K562 (cell line): ENCODE data around the gene PLAC1. TPM values are rescaled to one million over a fixed set of nuclear protein-coding genes. Genes with fewer than 3 reads are reported as not detected.

Experiments used
- ELF1 ChIP-seq: fragments of 200-800 bp; sonication (Bioruptor generic); IDR thresholded peaks from 2 replicates; pipeline ENCODE4 v1.6.1; 2016; ENCODE audit warnings: missing genetic modification characterization, missing compliant biosample characterization
- MBD1 ChIP-seq: fragments of 250-450 bp; sonication (Bioruptor Pico); IDR thresholded peaks from 2 replicates; pipeline ENCODE4 v1.8.0; 2022; ENCODE audit warnings: inconsistent platforms
- TOE1 ChIP-seq, 2 experiments: fragments of 450-650 bp in 1 of 2; sonication (generic) in 1 of 2; formaldehyde crosslinking in 1 of 2; IDR thresholded peaks; 2 replicates each; pipeline versions ENCODE4 v1.7.1 to v1.8.0; 2016 to 2022; ENCODE audit warnings: borderline replicate concordance in 2 of 2, mild to moderate bottlenecking in 2 of 2, antibody characterized with exemption in 1 of 2, inconsistent platforms in 1 of 2, low read depth in 1 of 2, missing genetic modification reagents in 1 of 2, moderate library complexity in 1 of 2
- XRCC3 ChIP-seq: fragments of 450-650 bp; IDR thresholded peaks from 2 replicates; pipeline ENCODE4 v1.6.1; 2017; ENCODE audit warnings: mild to moderate bottlenecking, moderate library complexity
- ZC3H11A ChIP-seq: IDR thresholded peaks from 2 replicates; pipeline ENCODE4 v1.6.1; 2012; ENCODE audit warnings: low read depth, low read length, improper control_type of control experiment
- ZNF75A ChIP-seq: fragments of 450-650 bp; formaldehyde crosslinking; IDR thresholded peaks from 2 replicates; pipeline ENCODE4 v1.4.0; 2020; ENCODE audit warnings: mild to moderate bottlenecking
- ZNF778 ChIP-seq: fragments of 450-650 bp; formaldehyde crosslinking; IDR thresholded peaks from 2 replicates; pipeline ENCODE4 v1.4.0; 2020; ENCODE audit warnings: mild to moderate bottlenecking, moderate library complexity
- polyA plus RNA-seq, 8 experiments: library from polyadenylated mRNA; depleted of rRNA in 4 of 8; stranded (reverse) in 5 of 8; unstranded in 3 of 8; fragments of >200 nt; fragmentation: Nextera tagmentation in 2 of 8; fragmentation: Illumina TruSeq in 1 of 8; extraction: Ambion mirVana in 2 of 8; extraction: Trizol in 1 of 8; gene quantifications; 2 replicates each; pipeline versions ENCODE4 v1.2.1 to v1.2.3, GENCODE V29; 2011 to 2014; ENCODE audit warnings: inconsistent platforms in 1 of 8, missing spikeins in 1 of 8
- total RNA-seq, 7 experiments: library from RNA; depleted of rRNA in 6 of 7; stranded (reverse); fragments of >200 nt in 6 of 7; fragmentation: Illumina TruSeq in 2 of 7; extraction: Trizol in 2 of 7; gene quantifications; 2 replicates each; pipeline versions ENCODE4 v1.2.1 to v1.2.3, GENCODE V29; 2011 to 2021; ENCODE audit warnings: low replicate concordance in 1 of 7
- TF ChIP-seq, protein P1 (sequence below): fragments of 450-650 bp; IDR thresholded peaks from 2 replicates; pipeline ENCODE4 v1.7.1; 2018; ENCODE audit warnings: mild to moderate bottlenecking, low read depth; ENCODE audit not compliant: partially characterized antibody
- TF ChIP-seq, protein P2 (sequence below): fragments of 450-650 bp; IDR thresholded peaks from 2 replicates; pipeline ENCODE4 v1.6.1; 2018; ENCODE audit warnings: mild to moderate bottlenecking, low read depth; ENCODE audit not compliant: partially characterized antibody

Gene PLAC1
- total and polyA plus RNA-seq, 9 of the 15 experiments (the other 6 are each of a cell fraction or from before 2014, with no cell fraction given): 0.82 to 9.1 (median 1.7) TPM

GRCh38 chrX:134529481-134529880 is 128.8 kb downstream of the PLAC1 start (continued):
- TF ChIP-seq MBD1 (CRISPR knock-in tag) (no peak), TOE1 (IDR thresholded peaks at IDR 0.05; ENCODE audit: borderline replicate concordance) (no peak), TOE1 (CRISPR knock-in tag; IDR thresholded peaks at IDR 0.05; ENCODE audit: borderline replicate concordance, low read depth) (no peak), XRCC3 (no peak), ELF1 (tag) (no peak), ZNF75A (CRISPR knock-in tag) (no peak), ZNF778 (CRISPR knock-in tag) (no peak), ZC3H11A (no peak)
- TF ChIP-seq, protein P1, sequence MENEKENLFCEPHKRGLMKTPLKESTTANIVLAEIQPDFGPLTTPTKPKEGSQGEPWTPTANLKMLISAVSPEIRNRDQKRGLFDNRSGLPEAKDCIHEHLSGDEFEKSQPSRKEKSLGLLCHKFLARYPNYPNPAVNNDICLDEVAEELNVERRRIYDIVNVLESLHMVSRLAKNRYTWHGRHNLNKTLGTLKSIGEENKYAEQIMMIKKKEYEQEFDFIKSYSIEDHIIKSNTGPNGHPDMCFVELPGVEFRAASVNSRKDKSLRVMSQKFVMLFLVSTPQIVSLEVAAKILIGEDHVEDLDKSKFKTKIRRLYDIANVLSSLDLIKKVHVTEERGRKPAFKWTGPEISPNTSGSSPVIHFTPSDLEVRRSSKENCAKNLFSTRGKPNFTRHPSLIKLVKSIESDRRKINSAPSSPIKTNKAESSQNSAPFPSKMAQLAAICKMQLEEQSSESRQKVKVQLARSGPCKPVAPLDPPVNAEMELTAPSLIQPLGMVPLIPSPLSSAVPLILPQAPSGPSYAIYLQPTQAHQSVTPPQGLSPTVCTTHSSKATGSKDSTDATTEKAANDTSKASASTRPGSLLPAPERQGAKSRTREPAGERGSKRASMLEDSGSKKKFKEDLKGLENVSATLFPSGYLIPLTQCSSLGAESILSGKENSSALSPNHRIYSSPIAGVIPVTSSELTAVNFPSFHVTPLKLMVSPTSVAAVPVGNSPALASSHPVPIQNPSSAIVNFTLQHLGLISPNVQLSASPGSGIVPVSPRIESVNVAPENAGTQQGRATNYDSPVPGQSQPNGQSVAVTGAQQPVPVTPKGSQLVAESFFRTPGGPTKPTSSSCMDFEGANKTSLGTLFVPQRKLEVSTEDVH: no peak
- TF ChIP-seq, protein P2, sequence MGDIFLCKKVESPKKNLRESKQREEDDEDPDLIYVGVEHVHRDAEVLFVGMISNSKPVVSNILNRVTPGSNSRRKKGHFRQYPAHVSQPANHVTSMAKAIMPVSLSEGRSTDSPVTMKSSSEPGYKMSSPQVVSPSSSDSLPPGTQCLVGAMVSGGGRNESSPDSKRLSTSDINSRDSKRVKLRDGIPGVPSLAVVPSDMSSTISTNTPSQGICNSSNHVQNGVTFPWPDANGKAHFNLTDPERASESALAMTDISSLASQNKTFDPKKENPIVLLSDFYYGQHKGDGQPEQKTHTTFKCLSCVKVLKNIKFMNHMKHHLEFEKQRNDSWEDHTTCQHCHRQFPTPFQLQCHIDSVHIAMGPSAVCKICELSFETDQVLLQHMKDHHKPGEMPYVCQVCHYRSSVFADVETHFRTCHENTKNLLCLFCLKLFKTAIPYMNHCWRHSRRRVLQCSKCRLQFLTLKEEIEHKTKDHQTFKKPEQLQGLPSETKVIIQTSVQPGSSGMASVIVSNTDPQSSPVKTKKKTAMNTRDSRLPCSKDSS: no peak
